ENCODE results near the gene CEP170B. TPM values are rescaled to one million over a fixed set of nuclear protein-coding genes. Genes with fewer than 3 reads are reported as not detected.
A peak's percentile ranks its signal among the peaks of the same experiment; 100 is the strongest.
"Not testable (repeated sequence)": the region's sequence is repeated elsewhere in the genome, so short reads cannot be mapped to it uniquely, and the experiment has no call there.

The CEP170B gene
- total RNA-seq, 1 donor from 2014 or later, result 30.3 TPM

DNA sequence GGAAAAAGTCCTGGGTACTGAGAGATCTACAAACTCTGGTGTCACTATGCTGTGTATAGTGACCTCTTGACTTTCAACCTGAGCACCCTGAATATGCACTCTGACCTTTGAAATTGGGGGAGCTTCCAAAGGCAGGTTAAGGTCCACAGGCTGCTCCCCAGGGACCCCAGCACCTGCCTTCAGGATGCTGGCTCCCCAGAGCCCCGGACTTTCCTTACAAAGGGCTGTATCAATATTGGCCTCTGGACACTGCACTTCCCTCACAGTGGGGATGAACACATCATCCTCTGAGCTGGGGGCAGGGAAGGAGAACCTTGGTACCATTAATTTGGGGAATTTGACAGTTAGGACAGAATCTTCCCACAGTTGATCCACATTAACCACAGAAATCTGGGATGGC lies 73.9 kb downstream of the CEP170B start:
- no peak overlapping the region for H3K4me3 ChIP-seq
- no peak for DNase-seq
- H3K36me3 ChIP-seq, result no peaks in the 10 kb centered on the region
- H3K27me3 ChIP-seq, result no peaks in the 10 kb centered on the region
- no peak overlapping the region for H3K27ac ChIP-seq
- H3K4me1 ChIP-seq, result no peaks in the 10 kb centered on the region
- TF ChIP-seq, protein P1, sequence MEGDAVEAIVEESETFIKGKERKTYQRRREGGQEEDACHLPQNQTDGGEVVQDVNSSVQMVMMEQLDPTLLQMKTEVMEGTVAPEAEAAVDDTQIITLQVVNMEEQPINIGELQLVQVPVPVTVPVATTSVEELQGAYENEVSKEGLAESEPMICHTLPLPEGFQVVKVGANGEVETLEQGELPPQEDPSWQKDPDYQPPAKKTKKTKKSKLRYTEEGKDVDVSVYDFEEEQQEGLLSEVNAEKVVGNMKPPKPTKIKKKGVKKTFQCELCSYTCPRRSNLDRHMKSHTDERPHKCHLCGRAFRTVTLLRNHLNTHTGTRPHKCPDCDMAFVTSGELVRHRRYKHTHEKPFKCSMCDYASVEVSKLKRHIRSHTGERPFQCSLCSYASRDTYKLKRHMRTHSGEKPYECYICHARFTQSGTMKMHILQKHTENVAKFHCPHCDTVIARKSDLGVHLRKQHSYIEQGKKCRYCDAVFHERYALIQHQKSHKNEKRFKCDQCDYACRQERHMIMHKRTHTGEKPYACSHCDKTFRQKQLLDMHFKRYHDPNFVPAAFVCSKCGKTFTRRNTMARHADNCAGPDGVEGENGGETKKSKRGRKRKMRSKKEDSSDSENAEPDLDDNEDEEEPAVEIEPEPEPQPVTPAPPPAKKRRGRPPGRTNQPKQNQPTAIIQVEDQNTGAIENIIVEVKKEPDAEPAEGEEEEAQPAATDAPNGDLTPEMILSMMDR (IDR thresholded peaks at IDR 0.05), result no peak
- no peaks in the 10 kb centered on the region for H3K9me3 ChIP-seq
- no peak for ATAC-seq
- intact Hi-C loops (cut with DNase I), result no loop called here

DNA sequence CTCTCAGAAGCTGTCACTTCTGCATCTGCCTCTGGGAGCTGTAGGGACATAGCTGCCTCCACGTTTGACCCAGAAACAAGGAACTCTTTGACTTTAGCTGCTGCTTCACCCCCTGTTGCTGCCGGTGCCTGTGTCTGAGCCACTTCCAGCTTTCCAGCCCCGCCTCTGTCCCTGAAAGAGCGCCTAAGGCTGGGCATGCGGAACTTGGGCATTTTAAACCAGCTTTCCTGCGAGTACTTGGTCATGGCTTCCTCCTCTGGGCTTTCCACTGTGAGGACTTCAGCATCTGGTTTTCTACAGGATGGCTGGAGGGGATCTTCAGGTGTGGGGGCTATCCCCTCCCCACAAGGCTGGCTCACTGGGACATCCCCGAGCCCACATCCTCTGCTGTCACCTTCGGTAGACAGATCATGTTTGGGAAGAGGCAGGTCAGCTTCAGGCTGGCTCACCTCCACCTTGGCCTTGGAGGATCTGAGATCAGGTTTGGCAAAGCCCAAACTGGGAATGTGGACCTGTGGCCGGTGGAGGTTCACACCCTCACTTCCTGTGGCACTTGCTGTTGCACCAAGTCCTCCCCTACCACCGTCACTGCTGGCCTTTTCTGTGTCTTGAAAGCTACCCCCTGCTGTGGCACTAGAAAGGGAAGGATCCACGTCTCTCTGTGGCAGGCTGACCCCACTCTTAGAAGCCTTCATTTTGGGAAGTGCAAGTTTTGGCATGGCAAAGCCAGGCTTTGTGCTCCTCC lies 74.8 kb downstream of the CEP170B start:
- peak; percentile 59 for DNase-seq
- TF ChIP-seq, protein P1 (IDR thresholded peaks at IDR 0.05), result no peak
- Histone ChIP-seq H3K27ac (no peak overlapping the region), H3K4me3 (no peak overlapping the region), H3K4me1 (no peaks in the 10 kb centered on the region), H3K27me3 (no peaks in the 10 kb centered on the region), H3K36me3 (no peaks in the 10 kb centered on the region), H3K9me3 (no peaks in the 10 kb centered on the region)
- intact Hi-C loops (cut with DNase I), result no loop called here
- peak; percentile 37 for ATAC-seq

DNA sequence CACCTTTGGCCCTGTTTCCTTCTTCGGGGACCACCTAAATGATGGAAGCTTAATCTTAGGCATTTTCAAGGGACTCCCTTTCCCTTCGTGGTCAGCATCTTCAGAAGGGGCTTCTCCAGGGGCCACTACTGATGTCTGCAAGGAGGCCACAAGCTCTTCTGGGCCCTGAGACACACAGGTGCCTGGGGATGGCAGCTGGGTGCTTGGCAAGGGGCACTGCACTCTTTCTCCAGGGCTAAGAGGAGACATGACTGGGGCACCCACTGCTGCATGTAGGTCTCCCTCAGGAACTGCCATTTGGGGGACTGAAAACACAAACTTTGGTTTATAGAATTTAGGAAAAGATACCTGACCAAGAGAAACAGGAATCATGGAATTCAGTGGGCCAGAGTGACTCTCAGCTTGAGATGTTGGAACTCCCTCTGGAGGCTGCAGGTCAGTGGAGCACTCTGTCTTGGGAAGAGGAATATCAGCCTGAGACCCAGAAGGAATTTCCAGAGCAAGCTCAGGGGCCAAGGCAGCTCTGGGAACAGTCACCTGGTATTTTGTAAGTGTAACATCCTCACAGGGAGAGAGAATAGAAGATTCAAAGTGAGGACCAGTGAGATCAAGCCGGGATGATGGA lies 75.6 kb downstream of the CEP170B start:
- DNase-seq (peak; percentile 11), ATAC-seq (no peak)
- no peaks in the 10 kb centered on the region for H3K36me3 ChIP-seq
- TF ChIP-seq, protein P1 (IDR thresholded peaks at IDR 0.05), result no peak
- intact Hi-C loops (cut with DNase I), result no loop called here
- no peaks in the 10 kb centered on the region for H3K27me3 ChIP-seq
- H3K9me3 ChIP-seq, result no peaks in the 10 kb centered on the region
- no peaks in the 10 kb centered on the region for H3K4me1 ChIP-seq
- H3K4me3 ChIP-seq, result no peak overlapping the region
- no peak overlapping the region for H3K27ac ChIP-seq

DNA sequence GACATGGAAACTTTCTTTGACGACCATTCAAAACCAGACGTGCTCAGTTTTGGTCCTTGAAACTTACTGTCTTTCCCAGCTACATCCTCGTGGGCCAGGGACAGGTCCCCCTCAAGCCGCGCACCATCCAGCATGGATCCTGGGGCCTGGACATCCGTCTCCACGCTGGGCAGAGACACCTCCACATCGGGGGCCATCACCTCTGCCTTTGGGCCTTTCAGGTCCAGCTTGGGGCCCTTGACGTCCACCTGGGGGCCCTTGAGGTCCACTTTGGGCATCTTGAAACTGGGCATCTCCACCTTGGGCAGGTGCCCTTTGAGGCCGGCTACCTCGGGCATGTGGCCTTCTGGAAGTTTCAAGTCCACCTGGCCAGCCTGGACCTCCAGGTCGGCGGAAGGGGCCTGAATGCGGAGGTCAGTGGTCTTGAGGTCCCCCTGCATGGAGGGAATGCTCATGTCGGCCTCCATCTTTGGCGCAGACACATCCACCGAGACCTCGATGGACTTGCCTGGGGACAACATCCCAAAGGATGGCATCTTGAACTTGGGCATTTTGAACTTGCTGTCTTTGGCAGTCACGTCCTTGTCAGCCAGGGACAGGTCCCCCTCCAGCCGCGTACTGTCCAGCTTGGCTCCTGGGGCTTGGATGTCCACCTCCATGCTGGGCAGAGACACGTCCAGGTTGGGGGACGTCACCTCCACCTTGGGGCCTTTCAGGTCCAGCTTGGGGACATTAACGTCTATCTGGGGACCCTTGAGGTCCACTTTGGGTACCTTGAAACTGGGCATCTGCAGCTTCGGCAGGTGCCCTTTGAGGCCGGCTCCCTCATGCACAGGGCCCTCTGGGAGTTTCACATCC lies 76.7 kb downstream of the CEP170B start:
- intact Hi-C loops (cut with DNase I), result no loop called here
- no peaks in the 10 kb centered on the region for H3K9me3 ChIP-seq
- H3K4me1 ChIP-seq, result no peaks in the 10 kb centered on the region
- H3K4me3 ChIP-seq, result no peak overlapping the region
- H3K27me3 ChIP-seq, result no peaks in the 10 kb centered on the region
- no peak overlapping the region for H3K27ac ChIP-seq
- DNase-seq (peak; percentile 33), ATAC-seq (no peak)
- TF ChIP-seq, protein P1 (IDR thresholded peaks at IDR 0.05), result no peak
- no peaks in the 10 kb centered on the region for H3K36me3 ChIP-seq

DNA sequence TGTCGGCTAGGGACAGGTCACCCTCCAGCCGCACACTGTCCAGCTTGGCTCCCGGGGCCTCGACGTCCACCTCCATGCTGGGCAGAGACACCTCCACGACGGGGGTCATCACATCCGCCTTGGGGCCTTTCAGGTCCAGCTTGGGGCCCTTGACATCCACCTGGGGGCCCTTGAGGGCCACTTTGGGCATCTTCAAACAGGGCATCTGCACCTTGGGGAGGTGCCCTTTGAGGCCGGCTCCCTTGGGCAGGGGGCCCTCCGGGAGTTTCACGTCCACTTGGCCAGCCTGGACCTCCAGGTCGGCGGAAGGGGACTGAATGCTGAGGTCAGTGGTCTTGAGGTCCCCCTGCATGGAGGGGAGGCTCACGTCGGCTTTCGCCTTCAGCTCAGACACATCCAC lies 77.5 kb downstream of the CEP170B start:
- TF ChIP-seq, protein P1 (IDR thresholded peaks at IDR 0.05), result no peak
- no peak for ATAC-seq
- Histone ChIP-seq H3K36me3 (no peaks in the 10 kb centered on the region), H3K4me1 (no peaks in the 10 kb centered on the region), H3K4me3 (no peak overlapping the region), H3K27ac (no peak overlapping the region), H3K9me3 (no peaks in the 10 kb centered on the region), H3K27me3 (no peaks in the 10 kb centered on the region)
- no peak for DNase-seq
- intact Hi-C loops (cut with DNase I), result no loop called here

DNA sequence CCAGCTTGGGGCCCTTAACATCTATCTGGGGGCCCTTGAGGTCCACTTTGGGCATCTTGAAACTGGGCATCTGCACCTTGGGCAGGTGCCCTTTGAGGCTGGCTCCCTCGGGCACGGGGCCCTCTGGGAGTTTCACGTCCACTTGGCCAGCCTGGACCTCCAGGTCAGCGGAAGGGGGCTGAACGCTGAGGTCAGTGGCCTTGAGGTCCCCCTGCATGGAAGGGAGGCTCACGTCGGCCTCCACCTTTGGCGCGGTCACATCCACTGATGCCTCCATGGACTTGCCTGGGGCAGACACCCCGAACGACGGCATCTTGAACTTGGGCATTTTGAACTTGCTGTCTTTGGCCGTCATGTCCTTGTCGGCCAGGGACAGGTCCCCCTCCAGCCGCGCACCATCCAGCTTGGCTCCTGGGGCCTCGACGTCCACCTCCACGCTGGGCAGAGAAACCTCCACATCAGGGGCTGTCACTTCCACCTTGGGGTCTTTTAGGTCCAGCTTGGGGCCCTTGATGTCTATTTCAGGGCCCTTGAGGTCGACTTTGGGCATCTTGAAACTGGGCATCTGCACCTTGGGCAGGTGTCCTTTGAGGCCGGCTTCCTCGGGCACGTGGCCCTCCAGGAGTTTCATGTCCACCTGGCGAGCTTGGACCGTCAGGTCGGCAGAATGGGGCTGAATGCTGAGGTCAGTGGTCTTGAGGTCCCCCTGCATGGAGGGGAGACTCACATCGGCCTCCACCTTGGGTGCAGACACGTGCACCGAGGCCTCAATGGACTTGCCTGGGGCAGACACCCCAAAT lies 78.3 kb downstream of the CEP170B start:
- H3K4me3 ChIP-seq; H3K36me3 ChIP-seq; H3K27me3 ChIP-seq; DNase-seq; H3K4me1 ChIP-seq; intact Hi-C loops (cut with DNase I); H3K27ac ChIP-seq; ATAC-seq; H3K9me3 ChIP-seq: not testable (repeated sequence)

DNA sequence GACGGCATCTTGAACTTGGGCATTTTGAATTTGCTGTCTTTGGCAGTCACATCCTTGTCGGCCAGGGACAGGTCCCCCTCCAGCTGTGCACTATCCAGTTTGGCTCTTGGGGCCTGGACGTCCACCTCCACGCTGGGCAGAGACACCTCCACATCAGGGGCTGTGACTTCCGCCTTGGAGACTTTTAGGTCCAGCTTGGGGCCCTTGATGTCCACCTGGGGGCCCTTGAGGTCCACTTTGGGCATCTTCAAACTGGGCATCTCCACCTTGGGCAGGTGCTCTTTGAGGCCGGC lies 78.9 kb downstream of the CEP170B start:
- H3K36me3 ChIP-seq, ATAC-seq, H3K27me3 ChIP-seq: not testable (repeated sequence)

More for the DNA sequence above, 78.9 kb downstream of the CEP170B start:
- H3K27ac ChIP-seq; H3K9me3 ChIP-seq; intact Hi-C loops (cut with DNase I); DNase-seq; H3K4me3 ChIP-seq; H3K4me1 ChIP-seq: not testable (repeated sequence)

All from upper lobe of right lung (tissue), 1 donor.